Measurements from ENCODE around the gene GDF10.

Gene GDF10

DNA sequence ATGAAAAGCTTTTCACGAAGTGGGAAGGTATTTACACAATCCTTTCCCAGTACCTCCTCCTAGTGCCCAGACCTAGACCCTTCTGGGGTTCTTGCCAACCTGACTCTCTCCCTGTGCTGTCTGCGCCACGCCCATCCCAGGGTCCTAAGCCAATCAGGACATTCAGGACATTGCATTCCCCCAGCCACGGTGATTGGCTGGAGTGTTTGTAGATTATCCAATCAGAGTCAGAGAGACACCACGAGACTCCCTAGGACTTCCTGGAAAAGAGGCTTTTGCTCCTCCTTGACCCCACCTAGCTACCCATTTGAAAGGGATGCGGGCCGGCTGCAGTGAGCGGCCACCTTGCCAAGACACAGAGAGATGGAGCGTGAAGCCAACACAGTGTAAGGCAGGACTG lies 18.7 kb downstream of the GDF10 start:
- no peak for FAIRE-seq

DNA sequence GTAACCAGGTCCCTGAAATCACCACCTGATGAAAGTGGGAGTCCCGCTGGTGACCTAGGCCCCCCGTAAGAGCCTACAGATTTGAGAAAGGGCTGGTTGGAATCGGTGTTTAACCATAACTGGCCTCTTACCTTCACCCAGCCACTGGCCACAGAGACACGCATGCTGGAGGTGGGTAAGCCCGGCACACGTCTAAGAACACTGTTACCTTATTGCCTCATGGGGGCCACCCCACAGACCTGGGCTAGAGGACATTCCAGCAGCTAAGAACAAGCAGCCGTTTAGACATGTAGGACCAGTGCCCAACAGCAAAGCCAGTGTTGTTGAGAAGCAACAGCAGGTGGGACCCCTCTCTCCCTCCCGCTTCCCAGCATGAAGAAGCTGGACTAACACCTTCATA lies 19.8 kb downstream of the GDF10 start:
- FAIRE-seq = no peak

DNA sequence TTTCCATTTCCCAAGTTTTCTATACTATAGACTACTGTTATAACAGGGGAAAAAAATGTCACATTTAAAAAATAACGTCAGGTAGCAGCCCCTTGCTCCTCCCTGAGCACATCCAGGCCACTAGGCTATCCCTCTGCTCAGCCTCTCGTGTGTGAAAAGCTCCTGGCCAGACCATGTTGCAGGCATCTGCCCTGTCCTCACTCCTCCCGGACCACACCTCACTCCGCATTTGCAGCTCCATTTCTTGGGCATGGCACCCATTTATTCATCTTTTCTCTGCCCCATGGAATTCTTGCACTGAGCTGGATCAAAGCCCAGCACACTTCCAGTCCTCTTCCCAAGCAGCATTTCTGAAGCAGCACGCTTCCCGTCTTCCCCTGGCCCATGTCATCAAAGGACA lies 20.8 kb downstream of the GDF10 start:
- no peak for FAIRE-seq

DNA sequence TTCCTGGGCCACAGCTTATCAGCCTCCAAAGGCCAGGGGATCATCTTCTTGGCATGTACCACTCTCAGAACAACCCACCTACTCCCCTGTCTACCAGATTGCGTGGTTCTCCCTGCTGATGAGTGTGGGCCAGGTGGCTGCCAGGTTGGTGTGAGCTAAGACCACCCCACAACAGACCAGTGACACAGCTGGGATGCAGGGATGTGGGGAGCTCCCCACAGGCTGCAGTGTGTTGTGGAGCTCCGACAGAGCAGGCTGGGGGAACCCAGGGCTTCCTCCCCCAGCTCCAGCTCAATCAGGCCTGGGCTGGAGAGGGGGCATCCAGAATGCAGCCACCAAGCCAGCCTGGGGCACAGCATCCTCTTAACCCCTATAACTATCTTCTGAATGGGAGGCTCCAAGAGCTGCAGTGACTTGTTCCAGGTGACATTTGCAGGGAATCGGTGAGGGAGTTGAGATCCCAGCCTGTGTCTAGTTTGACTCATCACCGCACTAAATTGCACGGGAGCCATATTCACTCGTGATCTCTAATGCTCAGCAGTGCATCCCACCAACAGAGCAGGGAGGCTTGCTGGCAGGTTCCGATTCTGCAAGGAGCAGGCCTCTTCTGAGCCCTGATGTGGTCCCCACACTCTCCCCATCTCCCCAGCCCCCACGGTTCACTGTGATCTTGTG lies 21.7 kb downstream of the GDF10 start:
- FAIRE-seq = no peak

DNA sequence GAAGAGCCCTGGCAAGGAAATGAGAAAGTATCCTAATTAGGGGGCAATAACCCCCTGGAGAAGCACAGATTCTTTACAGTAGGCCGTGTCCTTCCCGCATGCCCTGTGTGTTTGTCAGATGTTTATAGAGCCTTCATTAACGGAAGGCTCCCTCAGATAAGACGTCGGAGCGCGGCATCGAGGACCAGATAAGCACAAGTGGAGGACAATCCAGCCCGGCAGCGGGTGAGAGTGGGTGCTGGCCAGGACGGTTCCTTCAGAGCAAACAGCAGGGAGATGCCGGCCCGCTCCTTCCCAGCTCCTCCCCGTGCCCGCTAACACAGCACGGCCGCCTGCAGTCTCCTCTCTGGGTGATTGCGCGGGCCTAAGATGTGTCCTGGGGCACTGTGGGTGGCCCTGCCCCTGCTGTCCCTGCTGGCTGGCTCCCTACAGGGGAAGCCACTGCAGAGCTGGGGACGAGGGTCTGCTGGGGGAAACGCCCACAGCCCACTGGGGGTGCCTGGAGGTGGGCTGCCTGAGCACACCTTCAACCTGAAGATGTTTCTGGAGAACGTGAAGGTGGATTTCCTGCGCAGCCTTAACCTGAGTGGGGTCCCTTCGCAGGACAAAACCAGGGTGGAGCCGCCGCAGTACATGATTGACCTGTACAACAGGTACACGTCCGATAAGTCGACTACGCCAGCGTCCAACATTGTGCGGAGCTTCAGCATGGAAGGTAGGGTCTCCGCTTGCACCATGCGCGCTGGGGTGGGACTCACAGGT lies 22.5 kb downstream of the GDF10 start, which contains the start of gene GDF2:
Gene GDF2 (plus strand): TSS at position 155 of the 762 bp plus-strand sequence. CDS start 215 bp downstream, at position 370.
- no peak for FAIRE-seq

DNA sequence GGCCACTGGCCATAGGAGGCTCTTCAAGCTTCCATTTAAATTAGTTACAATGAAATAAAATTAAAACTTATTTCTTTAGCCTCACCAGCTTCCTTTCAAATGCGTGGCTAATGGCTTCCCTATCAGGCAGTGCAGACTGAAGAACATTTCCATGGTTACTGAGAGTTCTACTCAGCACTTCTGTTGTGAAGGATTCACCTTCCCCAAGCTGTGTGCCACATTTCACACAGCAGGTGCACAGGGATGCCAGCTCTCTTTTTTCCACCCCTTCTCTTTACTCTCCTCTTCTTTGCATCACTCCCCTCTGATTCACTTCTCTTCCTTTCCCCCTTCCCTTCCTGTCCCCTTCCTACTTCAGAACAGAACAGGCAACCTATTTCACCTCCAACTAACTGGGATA lies 23.1 kb downstream of the GDF10 start:
- FAIRE-seq = no peak

DNA sequence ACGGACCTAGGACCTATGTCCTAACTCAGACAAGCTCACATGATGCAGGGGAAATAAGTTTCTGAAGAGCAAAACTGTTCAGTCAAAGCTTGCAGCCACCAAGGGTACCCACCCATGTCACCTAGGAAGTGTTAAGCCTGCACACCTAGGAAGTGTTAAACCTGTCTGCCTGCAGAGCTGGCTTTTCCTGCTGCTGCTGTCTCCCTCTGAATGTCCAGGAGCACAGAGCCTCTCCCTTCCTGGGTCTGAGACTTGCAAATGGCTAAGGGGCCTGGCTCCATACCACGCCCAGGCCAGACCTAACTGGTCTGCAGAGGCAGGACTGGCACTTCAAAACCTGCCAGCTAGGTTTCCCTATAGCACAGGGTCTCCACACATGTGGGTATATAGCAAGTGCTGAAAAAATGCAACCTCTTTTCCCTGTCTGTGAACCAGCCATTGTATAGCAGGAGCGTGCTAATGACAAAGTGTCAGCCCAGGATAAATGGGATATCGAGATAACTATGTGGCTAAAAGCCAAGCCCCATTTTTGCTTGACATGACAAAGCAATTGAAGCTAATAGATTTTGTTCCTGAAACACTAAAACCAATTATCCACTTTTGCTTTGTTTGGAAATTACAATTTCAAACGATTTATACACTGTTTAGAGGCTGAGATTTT lies 23.8 kb downstream of the GDF10 start:
- FAIRE-seq = no peak

DNA sequence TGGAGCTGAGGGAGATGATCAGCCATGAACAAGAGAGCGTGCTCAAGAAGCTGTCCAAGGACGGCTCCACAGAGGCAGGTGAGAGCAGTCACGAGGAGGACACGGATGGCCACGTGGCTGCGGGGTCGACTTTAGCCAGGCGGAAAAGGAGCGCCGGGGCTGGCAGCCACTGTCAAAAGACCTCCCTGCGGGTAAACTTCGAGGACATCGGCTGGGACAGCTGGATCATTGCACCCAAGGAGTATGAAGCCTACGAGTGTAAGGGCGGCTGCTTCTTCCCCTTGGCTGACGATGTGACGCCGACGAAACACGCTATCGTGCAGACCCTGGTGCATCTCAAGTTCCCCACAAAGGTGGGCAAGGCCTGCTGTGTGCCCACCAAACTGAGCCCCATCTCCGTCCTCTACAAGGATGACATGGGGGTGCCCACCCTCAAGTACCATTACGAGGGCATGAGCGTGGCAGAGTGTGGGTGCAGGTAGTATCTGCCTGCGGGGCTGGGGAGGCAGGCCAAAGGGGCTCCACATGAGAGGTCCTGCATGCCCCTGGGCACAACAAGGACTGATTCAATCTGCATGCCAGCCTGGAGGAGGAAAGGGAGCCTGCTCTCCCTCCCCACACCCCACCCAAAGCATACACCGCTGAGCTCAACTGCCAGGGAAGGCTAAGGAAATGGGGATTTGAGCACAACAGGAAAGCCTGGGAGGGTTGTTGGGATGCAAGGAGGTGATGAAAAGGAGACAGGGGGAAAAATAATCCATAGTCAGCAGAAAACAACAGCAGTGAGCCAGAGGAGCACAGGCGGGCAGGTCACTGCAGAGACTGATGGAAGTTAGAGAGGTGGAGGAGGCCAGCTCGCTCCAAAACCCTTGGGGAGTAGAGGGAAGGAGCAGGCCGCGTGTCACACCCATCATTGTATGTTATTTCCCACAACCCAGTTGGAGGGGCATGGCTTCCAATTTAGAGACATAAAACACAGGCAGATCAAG lies 25.6 kb downstream of the GDF10 start:
- FAIRE-seq = no peak

DNA sequence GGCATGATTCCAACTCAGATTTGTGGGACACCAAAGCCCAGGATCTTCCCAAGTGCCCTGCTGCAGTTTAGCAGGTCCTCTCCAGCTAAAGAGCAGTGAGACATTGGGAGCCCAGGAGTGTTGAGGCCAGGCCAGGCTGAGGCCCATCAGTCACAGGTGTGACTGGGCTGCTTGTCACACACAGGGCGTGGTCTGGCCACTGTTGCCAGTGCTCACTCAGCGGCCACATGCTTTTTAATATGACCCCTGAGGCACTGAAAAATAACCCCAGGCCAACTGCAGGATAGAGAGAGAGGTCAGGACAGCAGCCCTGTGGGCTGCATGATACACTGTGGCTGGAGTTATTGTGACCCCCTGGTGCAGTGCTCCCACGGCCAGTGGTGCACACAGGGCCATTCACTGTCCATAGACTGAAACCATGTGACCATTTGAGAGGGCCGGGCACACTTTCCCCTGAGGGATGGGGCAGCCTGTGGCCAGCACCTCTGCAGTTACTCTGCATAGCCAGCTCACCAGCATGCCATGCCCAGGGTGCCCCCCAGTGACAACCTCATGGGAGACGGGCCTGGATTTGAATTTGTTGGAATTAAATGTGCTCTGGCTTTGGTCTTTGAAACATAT lies 26.4 kb downstream of the GDF10 start:
- FAIRE-seq = no peak

DNA sequence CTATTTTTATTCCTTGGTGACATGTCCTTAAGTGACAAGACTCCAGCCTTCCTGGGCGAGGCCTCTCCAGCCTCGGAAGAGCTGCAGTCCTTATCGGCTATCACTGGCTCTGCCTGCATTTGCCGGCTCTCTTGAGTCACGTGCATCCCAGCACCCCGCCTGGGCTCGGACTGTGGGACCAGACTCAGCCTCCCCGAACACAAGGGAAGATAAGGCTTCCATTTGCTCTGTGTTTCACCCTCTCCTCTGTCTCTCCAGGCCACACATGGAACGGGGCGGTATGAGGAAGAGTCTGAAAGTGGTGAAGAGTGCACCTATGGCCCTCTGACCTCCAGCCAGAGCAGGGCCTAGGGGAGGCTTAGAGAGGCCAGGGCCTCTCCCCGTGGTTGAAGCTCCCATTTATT lies 26.9 kb downstream of the GDF10 start:
- FAIRE-seq = no peak

DNA sequence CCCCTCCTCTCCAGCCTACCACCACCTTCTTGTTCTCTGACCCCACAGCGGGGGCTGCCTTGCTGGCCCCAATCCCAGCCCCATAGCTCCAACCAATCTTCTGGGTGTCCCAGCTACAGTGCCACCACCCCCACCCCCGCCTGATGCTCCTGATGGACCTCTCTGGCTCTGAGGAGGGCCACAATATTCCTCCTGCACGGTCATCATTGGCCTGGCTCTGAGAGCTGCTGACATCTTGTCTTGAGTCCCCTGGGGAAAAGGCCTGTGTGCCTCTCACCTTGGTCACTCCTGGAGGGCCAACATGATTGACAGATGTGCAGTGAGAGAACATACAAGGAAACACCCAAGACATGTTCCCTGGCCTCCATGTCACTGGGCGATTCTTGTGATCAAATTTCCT lies 29.9 kb downstream of the GDF10 start:
- no peak for FAIRE-seq

DNA sequence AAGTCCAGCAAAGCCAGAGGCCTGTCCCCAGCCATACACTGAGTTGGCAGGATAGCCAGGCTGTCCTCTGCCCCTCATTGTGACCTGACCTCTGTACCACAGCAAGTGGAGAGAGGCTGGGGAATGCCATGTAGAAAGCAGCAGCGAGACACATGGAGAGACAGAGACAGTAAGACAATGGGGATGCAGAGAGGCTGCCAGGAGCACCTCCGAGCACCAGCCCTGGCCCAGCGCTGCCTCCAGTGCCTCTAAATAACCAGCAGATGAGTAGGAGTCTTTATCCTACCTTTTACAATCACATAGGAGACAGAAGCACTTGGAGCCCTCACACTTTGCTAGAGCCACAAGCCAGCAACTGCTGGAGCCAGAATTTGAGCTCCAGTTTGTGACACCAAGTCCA lies 30.4 kb downstream of the GDF10 start:
- FAIRE-seq = no peak

DNA sequence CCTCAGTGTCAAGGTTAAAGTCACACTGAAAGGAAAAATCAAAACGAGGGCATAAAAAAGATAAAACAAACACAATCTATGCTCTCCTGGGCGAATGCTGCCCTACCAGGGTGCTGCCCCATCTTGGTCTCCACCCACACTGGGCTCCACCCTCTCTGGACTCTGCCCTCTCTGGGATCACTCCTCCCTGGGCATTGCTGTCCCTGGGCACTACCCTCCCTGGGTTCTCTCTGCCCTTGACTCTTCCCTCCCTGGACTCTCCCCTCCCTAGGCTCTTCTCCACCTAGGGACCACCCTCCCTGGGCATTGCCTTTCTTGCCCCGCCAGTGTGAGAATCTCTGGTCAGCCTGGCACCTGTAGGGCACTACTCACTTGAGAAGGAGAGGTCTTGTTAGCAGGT lies 30.8 kb downstream of the GDF10 start:
- no peak for FAIRE-seq

DNA sequence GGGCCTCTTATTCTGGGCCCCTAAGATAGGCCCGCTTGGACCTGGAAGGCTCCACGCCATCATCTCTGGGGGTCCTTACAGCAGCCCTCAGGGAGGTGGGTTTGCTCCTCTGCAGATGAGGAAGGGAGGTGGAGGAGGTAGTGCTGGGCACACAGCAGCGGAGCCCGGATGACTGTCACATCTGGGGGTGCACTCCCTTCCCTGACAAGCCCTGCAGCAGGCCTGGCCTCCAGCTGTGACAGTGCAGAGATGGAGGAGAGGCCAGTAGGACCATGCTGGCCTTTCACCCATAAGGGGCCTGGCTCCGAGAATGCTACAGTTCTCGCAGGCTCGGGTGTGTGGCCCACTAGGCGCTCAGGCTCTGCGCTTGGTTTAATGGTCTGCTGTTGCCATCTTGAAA lies 31.5 kb downstream of the GDF10 start:
- FAIRE-seq = no peak

DNA sequence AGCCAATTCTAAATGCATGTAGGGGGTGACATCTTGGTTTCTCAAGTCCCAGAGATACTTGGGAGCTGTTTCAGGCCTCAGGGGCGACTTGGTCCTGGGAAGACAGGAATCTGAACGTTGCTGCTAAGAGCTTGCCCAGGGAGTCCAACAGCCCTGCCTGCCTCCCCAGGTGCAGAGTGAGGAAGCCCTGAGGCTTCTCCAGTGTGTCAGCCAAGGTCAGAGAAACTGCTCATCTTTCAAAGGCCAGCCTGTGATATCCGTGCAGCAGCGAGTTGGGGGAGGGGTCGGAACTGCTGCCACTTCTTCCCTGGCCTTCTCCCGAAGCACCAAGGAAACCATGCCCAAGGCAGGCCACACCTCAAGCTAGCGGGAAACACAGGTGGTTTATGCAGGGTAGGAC lies 32.0 kb downstream of the GDF10 start:
- FAIRE-seq = no peak

DNA sequence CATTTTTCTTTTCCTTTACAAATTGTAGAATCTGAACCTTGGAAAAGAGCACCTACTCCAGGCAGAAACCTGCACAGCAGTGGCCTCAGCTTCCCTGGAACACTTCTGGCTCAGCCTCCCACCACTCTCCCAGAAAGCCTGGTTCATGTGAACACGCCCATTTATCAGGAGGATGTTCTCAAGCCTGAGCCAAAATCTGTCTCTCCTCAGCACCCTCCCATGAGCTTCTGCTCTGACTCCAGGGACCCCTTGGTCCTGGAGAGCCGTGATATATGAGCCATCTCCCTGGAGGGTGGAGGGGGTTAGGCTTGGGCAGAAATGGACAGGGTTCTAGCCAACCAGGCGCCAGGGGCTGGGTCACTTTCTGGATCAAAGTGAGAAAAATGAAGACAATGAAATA lies 32.4 kb downstream of the GDF10 start:
- no peak for FAIRE-seq

DNA sequence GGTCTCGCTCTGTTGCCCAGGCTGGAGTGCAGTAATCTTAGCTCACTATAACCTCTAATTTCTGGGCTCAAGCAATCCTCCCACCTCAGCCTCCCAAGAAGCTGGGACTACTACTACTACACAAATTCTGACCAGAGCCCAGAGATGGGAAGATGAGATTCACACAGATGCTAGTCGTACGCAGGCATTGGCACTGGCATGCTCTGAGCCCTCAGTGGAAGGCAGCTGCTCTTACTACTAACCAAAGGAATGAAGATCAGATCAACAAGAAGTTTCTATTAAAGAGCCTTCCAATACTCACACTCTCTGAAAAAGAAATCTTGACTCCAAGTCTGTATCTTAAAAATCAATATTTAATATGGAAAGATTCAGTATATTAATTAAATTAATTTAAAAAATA lies 32.9 kb downstream of the GDF10 start:
- FAIRE-seq = no peak

DNA sequence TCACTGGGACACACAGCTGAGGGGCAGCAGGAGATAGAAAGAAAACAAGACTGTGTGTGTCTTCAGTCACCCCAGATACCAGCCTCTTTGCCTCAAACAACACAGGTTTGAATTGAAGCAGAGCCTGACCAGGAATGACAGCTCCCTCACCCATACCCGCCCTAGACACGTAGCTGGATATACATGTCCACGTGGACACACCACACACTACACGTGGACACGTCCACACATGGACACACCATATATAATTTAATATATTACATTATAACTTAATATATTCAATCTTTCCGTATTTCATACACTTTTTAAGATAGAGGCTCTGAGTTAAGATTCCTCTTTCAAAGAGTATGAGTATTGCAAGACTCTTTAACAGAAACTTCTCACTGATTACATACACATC lies 33.5 kb downstream of the GDF10 start:
- no peak for FAIRE-seq

DNA sequence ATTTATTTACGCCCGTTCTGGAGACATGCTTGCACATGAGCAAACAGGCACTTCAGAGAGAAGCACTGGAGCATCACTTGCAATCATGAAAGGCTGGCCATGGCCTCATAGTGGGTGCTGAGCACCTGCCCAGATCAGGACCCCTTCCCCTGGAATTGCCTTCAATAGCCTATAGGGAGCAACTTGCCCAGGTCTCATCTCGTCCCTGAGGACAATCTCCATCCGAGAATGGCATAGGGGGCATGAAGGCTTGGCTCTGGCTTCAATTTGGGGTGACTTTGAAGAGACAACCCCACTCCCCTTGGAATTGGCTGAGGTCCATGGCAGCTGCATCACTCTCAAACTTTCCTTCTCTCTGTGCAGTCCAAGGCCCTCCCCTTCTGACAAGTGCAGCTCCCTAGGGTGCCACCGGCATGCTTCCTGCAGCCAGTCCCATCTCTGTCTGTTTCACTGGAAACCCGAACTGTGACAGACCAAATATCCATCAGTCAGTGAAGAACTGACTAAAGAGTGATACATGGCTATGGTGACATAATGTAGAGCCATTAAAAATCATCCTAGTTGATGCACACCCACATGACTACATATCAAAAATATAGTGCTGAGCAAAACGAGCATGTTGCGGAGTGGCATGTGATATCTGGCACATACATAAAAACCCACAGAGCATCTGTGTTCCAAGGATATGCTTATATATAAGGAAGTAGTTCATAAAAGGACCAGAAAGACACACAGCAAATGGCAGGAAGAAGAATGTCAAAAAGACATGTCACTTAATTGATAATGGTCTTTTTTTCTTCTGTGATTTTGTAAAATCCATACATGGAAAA lies 34.7 kb downstream of the GDF10 start:
- no peak for FAIRE-seq

DNA sequence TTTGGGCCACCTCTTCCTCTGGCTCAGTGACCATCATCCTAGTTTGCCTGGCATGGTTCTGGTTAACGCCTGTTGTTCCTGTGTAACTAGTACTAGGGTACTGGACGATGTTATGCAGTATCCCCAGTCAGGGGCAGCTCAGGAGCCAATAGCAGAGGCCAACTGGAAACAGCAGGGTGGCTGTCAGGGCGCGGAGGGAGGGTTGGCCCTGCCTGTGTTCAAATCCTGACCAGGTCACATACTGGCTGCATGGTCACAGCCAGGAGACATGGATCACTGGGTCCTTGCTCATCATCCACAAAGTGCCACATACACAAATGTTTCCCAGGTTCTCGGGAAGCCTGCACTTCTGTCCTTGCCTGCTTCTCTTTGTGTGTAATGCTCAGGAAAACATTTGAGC lies 35.9 kb downstream of the GDF10 start:
- no peak for FAIRE-seq

DNA sequence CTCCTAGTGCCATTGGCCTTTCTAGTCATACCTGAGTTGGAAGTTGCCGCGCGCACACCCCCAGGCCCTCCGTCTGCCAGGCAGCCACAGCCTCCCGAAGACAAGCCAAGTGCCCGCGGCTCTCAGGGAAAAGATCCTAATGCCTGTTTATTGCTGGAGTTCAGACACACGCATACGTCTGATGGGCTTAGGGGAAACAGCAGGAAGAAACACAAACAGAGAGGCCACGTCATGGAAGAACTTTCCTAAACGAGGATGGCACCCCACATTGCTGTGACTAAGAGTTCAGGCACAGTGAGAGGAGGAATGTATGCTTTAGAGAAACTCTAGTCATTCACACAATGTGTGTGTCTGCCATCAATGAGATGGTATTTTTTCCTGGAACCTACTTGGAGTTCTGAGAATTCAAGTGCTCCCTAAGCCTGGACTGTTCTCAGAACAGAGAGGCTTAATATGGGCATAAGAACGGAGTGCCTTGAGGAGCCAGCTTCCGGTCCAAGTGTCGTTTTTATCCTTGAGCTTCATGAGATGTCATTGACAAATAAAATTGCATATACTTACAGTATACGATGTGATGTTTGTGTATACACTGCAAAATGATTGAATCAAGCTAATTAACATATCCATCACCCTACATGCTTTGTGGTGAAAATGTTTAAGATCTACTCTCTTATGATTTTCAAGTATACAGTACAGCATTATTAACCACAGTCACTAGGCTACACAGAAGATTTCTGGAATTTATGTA lies 36.6 kb downstream of the GDF10 start:
- FAIRE-seq = no peak

Measured in islet of Langerhans (tissue), 1 donor.